CD4-positive, alpha-beta memory T cell (primary cell): Measurements from ENCODE around the gene NPHP4. TPM values are rescaled to one million over a fixed set of nuclear protein-coding genes. Genes with fewer than 3 reads are reported as not detected.

Experiments
- CTCF ChIA-PET: fragments of 350-600 bp; sonication (Branson Sonifier 250); formaldehyde crosslinking; loops from one replicate; lab custom pipeline; 2021; ENCODE audit warnings: inconsistent platforms; ENCODE audit not compliant: partially characterized antibody; lab: Charles Lee
- POLR2A ChIA-PET: fragments of 350-600 bp; sonication (Branson Sonifier 250); formaldehyde crosslinking; loops from one replicate; lab custom pipeline; 2021; ENCODE audit not compliant: partially characterized antibody; lab: Charles Lee
- DNase-seq, 5 donors: peaks; one replicate each; pipeline versions ENCODE4 v3.0.0 to v3.0.0-alpha.2; 2020 to 2022; ENCODE audit warnings: mixed read lengths in 1 of 5
- H3K27ac ChIP-seq: one replicate; pipeline ENCODE4 v1.7.0; 2013; ENCODE audit warnings: low read depth, low read length
- H3K27me3 ChIP-seq: 2 replicates; pipeline ENCODE4 v1.7.0; 2013; ENCODE audit warnings: mild to moderate bottlenecking, low read length, moderate library complexity; ENCODE audit not compliant: insufficient read depth
- H3K36me3 ChIP-seq: 2 replicates; pipeline ENCODE4 v1.7.0; 2013; ENCODE audit warnings: mild to moderate bottlenecking, low read length, moderate library complexity; ENCODE audit not compliant: insufficient read depth
- H3K4me1 ChIP-seq: 2 replicates; pipeline ENCODE4 v1.7.0; 2013; ENCODE audit warnings: mild to moderate bottlenecking, low read length, moderate library complexity; ENCODE audit not compliant: insufficient read depth
- H3K4me3 ChIP-seq, 2 donors: one replicate each; pipeline ENCODE4 v1.7.0; 2013; ENCODE audit warnings: low read length in 2 of 2, mild to moderate bottlenecking in 1 of 2
- H3K9me3 ChIP-seq, 2 donors: one replicate each; pipeline ENCODE4 v1.7.0; 2013; ENCODE audit warnings: low read length in 2 of 2, control low read depth in 1 of 2; ENCODE audit not compliant: control insufficient read depth in 1 of 2
- H3K27ac Mint-ChIP-seq, 7 donors: one replicate each; pipeline ENCODE4 v1.8.0; 2020 to 2021; ENCODE audit warnings: mixed read lengths in 7 of 7, mild to moderate bottlenecking in 6 of 7, inconsistent platforms in 3 of 7, moderate library complexity in 3 of 7
- H3K27me3 Mint-ChIP-seq, 2 donors: one replicate each; pipeline ENCODE4 v1.8.0; 2020 to 2021; ENCODE audit warnings: mixed read lengths in 2 of 2
- H3K36me3 Mint-ChIP-seq, 2 donors: one replicate each; pipeline ENCODE4 v1.8.0; 2020 to 2021; ENCODE audit warnings: mixed read lengths in 2 of 2, inconsistent platforms in 1 of 2, mild to moderate bottlenecking in 1 of 2
- H3K4me1 Mint-ChIP-seq, 4 donors: one replicate each; pipeline ENCODE4 v1.8.0; 2020 to 2021; ENCODE audit warnings: mixed read lengths in 4 of 4, mild to moderate bottlenecking in 1 of 4
- H3K4me3 Mint-ChIP-seq, 8 donors: one replicate each; pipeline ENCODE4 v1.8.0; 2020 to 2021; ENCODE audit warnings: mixed read lengths in 8 of 8, mild to moderate bottlenecking in 7 of 8, moderate library complexity in 6 of 8, inconsistent platforms in 3 of 8
- H3K9me3 Mint-ChIP-seq, 8 donors: one replicate each; pipeline ENCODE4 v1.8.0; 2020 to 2021; ENCODE audit warnings: mixed read lengths in 8 of 8, mild to moderate bottlenecking in 5 of 8, inconsistent platforms in 3 of 8, moderate library complexity in 1 of 8
- intact Hi-C: fragments of 100-400 bp; cut with micrococcal nuclease; formaldehyde crosslinking; loops from one replicate; pipeline ENCODE4 v1.15.1; 2023
- polyA plus RNA-seq, 2 donors: library from polyadenylated mRNA; unstranded; fragments of 300-500 nt; fragmentation: Illumina TruSeq; gene quantifications; one replicate each; pipeline ENCODE4 v1.2.3, GENCODE V29; 2021
- total RNA-seq, 2 experiments: library from RNA; stranded (reverse); gene quantifications; one replicate each; pipeline ENCODE4 v1.2.3, GENCODE V29; 2021

The NPHP4 gene
- total and polyA plus RNA-seq, 4 experiments from 2014 or later: 1.0 to 9.6 (median 4.3) TPM

DNA sequence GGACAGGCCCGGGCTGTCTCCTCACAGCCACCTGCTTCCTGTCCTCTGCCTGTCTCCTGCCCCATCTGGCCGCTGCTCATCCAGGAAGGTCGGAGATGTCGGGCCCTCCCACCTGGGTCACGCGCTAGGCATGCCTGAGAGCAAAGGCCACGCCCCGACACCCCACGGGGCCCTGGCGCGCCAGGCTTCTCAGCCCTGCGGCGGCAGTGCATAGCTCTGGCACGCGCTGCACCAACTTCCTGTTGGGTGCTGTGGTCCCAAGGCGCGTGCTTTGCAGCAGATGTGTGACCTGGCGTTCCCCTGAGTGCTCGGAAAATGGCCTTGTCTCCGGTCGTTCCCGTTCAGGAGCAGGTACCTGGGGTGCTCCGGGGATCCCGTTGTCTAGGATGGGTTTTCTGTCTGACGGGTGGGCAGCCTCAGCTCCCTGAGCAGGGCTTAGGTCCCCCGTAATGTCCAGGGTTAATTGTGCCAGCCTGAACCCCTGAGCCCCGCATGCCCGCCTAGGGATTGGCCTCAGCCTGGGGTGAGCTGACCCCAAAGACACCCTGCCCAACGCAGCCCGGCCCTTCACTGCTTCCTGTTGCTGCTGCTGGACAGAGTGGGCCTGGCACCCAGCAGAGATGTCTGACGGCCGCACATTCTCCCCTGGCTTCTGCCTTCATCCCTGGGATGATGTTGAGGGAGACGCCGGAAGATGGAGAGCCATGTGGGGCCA is 34.0 kb upstream of the NPHP4 start:
- peaks cover 8% of the 10 kb centered on the region for H3K36me3 ChIP-seq
- POLR2A ChIA-PET: interaction anchor here (0.7 to 6.7 kb wide), 12 partner anchors 8 to 428 kb away, joined by 3 to 179 read pairs (median 4); partner anchors contain the start of genes KCNAB2 and NPHP4
- CTCF ChIA-PET: interaction anchor here (0.7 to 2.5 kb wide), 4 partner anchors 8 to 33 kb away, joined by 3 to 16 read pairs (median 4); partner anchors contain the start of gene NPHP4
- H3K9me3 Mint-ChIP-seq: peaks cover 0 to 2% (median 0%) of the 10 kb centered on the region in 8 donors
- peaks cover 43 to 74% (median 56%) of the 10 kb centered on the region in 4 donors for H3K4me1 Mint-ChIP-seq
- no peaks in the 10 kb centered on the region for H3K9me3 ChIP-seq
- H3K27ac ChIP-seq: peak overlapping the region; percentile 89
- peak overlapping the region; percentile 54 to 89 for H3K4me3 ChIP-seq
- peaks cover 14 to 35% of the 10 kb centered on the region in 2 donors for H3K36me3 Mint-ChIP-seq
- H3K27me3 Mint-ChIP-seq: no peaks in the 10 kb centered on the region
- peak overlapping the region; percentile 96 to 99 (median 98) for H3K27ac Mint-ChIP-seq
- peaks cover 53% of the 10 kb centered on the region for H3K4me1 ChIP-seq
- intact Hi-C loops: loop anchor here (1.0 to 10.0 kb wide), 5 partner anchors 34 to 435 kb away; partner anchors contain the start of genes HES3, NPHP4 and RPL22
- H3K4me3 Mint-ChIP-seq: peak overlapping the region; percentile 88 to 99 (median 92)
- no peaks in the 10 kb centered on the region for H3K27me3 ChIP-seq
- DNase-seq: peak; percentile 89 to 96 (median 90)

DNA sequence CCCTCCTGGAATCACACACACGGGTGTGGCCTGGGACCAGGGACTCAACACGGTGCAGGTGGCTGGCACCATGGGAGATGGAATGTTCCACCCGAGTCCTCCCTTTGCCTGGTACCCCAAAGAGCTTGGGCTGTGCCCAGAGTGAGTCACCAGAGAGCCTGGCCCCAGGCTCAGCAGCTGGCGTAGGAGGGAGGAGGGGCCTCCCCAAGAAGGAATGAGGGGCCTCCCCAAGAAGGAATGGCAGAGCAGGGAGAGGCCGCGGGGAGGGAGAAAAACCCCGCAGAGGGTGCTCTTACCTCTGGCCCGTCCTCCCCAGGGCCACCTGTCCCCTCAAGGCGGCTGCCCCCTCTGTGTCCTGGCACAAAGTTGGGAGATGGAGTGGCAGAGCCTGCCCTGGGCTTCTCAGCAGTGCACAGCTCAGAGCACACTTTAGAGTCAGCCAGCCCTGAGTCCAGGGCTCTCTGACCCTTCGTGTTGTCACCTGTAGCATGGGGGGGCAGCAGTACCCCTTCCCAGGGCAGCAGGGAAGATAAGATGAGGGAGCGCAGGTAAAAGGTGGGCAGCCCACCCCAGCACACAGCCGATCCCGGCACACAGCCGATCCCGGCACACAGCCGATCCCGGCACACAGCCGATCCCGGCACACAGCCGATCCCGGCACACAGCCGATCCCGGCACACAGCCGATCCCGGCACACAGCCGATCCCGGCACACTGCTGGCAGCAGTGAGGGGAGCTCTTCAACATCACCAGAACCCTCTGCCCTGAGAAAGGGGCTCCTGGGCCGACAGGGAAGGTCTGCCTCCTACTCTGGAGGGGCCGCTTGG is 33.3 kb upstream of the NPHP4 start:
- Histone ChIP-seq H3K9me3 (no peaks in the 10 kb centered on the region), H3K4me3 (peak overlapping the region in 1 of 2 donors; percentile 89), H3K27me3 (no peaks in the 10 kb centered on the region), H3K36me3 (peaks cover 8% of the 10 kb centered on the region), H3K4me1 (peaks cover 45% of the 10 kb centered on the region), H3K27ac (peak overlapping the region; percentile 89)
- no peak for DNase-seq
- Mint-ChIP-seq H3K27me3 (no peaks in the 10 kb centered on the region), H3K4me1 (peaks cover 37 to 66% (median 48%) of the 10 kb centered on the region in 4 donors), H3K4me3 (peak overlapping the region; percentile 88 to 99 (median 92)), H3K27ac (peak overlapping the region; percentile 96 to 99 (median 98)), H3K36me3 (peaks cover 7 to 29% of the 10 kb centered on the region in 2 donors), H3K9me3 (peaks cover 0 to 2% (median 0%) of the 10 kb centered on the region in 8 donors)
- ChIA-PET CTCF (interaction anchor here (0.7 to 2.5 kb wide), 5 partner anchors 9 to 32 kb away, joined by 3 to 16 read pairs (median 4); partner anchors contain the start of gene NPHP4), POLR2A (interaction anchor here (0.8 to 6.7 kb wide), 10 partner anchors 9 to 429 kb away, joined by 3 to 179 read pairs (median 4); partner anchors contain the start of gene NPHP4)
- intact Hi-C loops: loop anchor here (1.0 to 10.0 kb wide), 5 partner anchors 33 to 435 kb away; partner anchors contain the start of genes HES3, NPHP4 and RPL22

DNA sequence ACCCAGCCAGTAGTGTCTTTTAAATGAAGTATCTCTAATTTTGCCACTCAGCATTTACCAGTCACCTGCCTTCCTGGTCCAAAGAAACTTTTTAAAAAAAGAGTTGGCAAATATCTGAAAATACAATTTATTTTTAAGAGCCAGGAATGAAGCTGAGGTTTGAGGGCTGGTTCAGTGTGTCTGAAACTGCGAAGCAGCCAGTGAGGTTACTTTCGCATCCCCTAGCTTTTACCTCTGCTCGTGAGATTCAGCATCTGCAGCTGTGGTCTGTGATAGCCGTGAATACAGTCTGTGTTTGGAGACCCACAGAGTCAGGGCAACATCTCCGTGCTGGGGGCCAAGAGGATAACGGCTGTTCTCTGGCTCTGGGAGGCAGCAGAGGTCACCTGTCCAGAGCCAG is 32.2 kb upstream of the NPHP4 start:
- peaks cover 10 to 24% of the 10 kb centered on the region in 2 donors for H3K36me3 Mint-ChIP-seq

DNA sequence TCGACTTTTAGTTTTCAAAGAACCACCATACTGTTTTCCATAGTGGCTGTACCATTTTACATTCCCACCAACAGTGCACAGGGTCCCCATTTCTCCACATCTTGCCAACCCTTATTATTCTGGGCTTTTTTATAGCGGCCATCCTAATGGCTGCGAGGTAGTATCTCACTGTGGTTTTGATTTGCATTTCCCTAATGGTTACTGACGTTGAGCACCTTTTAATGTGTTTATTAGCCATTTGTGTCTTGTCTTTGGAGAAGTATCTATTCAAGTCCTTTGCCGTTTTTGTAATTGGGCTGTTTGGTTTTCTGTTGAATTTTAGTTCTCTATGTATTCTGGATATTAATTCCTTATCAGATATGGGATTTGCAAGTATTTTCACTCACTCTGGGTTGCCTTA is 31.1 kb upstream of the NPHP4 start:
- intact Hi-C loops: loop anchor here (10.0 kb wide), 3 partner anchors 49 to 221 kb away; partner anchors contain the start of genes HES3 and RPL22
- POLR2A ChIA-PET: interaction anchor here (1.0 to 6.7 kb wide), 3 partner anchors 12 to 356 kb away, joined by 3 to 179 read pairs (median 4); partner anchors contain the start of gene NPHP4

More for the DNA sequence above, 32.2 kb upstream of the NPHP4 start:
- Mint-ChIP-seq H3K9me3 (peaks cover 0 to 2% (median 0%) of the 10 kb centered on the region in 8 donors), H3K4me1 (peaks cover 27 to 55% (median 39%) of the 10 kb centered on the region in 4 donors), H3K27me3 (no peaks in the 10 kb centered on the region), H3K27ac (peak overlapping the region in 3 of 7 donors; percentile 17 to 87 (median 22)), H3K4me3 (no peak overlapping the region)
- no peak overlapping the region for H3K4me3 ChIP-seq
- DNase-seq: no peak
- no peaks in the 10 kb centered on the region for H3K9me3 ChIP-seq
- peaks cover 34% of the 10 kb centered on the region for H3K4me1 ChIP-seq
- no peaks in the 10 kb centered on the region for H3K27me3 ChIP-seq
- intact Hi-C loops: loop anchor here (10.0 kb wide), 3 partner anchors 50 to 220 kb away; partner anchors contain the start of genes HES3 and RPL22
- ChIA-PET POLR2A (interaction anchor here (1.0 to 6.7 kb wide), 3 partner anchors 13 to 357 kb away, joined by 3 to 179 read pairs (median 4); partner anchors contain the start of gene NPHP4), CTCF (interaction anchor here (1.3 kb wide), 1 partner anchor 31 kb away, joined by 4 read pairs; no protein-coding TSS in a partner anchor)
- H3K36me3 ChIP-seq: peaks cover 2% of the 10 kb centered on the region
- no peak overlapping the region for H3K27ac ChIP-seq

DNA sequence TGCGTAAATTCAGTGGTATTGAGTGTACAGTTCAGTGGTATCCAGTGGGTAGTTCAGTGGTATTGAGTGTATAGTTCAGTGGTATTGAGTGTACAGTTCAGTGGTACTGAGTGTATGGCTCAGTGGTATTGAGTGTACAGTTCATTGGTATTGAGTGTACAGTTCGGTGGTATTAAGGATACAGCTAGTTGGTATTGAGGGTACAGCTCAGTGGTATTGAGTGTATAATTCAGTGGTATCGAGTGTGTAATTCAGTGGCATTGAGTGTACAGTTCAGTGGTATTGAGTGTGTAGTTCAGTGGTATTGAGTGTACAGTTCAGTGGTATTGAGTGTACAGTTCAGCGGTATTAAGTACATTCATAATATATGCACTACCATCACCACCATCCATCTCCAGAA is 30.0 kb upstream of the NPHP4 start:
- Mint-ChIP-seq H3K36me3 (peaks cover 7 to 8% of the 10 kb centered on the region in 2 donors), H3K4me3 (no peak overlapping the region), H3K4me1 (peaks cover 13 to 36% (median 19%) of the 10 kb centered on the region in 4 donors), H3K27ac (no peak overlapping the region), H3K27me3 (no peaks in the 10 kb centered on the region), H3K9me3 (peaks cover 0 to 2% (median 0%) of the 10 kb centered on the region in 8 donors)
- peaks cover 12% of the 10 kb centered on the region for H3K4me1 ChIP-seq
- no peaks in the 10 kb centered on the region for H3K27me3 ChIP-seq
- ChIA-PET POLR2A (no interaction called here), CTCF (no interaction called here)
- intact Hi-C loops: loop anchor here (10.0 kb wide), 3 partner anchors 47 to 223 kb away; partner anchors contain the start of genes HES3 and RPL22
- no peak overlapping the region for H3K27ac ChIP-seq
- no peak overlapping the region for H3K4me3 ChIP-seq
- H3K36me3 ChIP-seq: no peaks in the 10 kb centered on the region
- DNase-seq: no peak
- H3K9me3 ChIP-seq: no peaks in the 10 kb centered on the region

More for the DNA sequence above, 31.1 kb upstream of the NPHP4 start:
- Mint-ChIP-seq H3K4me1 (peaks cover 21 to 47% (median 30%) of the 10 kb centered on the region in 4 donors), H3K27ac (peak overlapping the region in 4 of 7 donors; percentile 7 to 57 (median 18)), H3K4me3 (no peak overlapping the region), H3K9me3 (peaks cover 0 to 2% (median 0%) of the 10 kb centered on the region in 8 donors), H3K27me3 (no peaks in the 10 kb centered on the region), H3K36me3 (peaks cover 10 to 16% of the 10 kb centered on the region in 2 donors)
- CTCF ChIA-PET: no interaction called here
- no peaks in the 10 kb centered on the region for H3K27me3 ChIP-seq
- H3K27ac ChIP-seq: no peak overlapping the region
- no peak for DNase-seq
- H3K4me3 ChIP-seq: no peak overlapping the region
- no peaks in the 10 kb centered on the region for H3K36me3 ChIP-seq
- peaks cover 24% of the 10 kb centered on the region for H3K4me1 ChIP-seq
- H3K9me3 ChIP-seq: no peaks in the 10 kb centered on the region

DNA sequence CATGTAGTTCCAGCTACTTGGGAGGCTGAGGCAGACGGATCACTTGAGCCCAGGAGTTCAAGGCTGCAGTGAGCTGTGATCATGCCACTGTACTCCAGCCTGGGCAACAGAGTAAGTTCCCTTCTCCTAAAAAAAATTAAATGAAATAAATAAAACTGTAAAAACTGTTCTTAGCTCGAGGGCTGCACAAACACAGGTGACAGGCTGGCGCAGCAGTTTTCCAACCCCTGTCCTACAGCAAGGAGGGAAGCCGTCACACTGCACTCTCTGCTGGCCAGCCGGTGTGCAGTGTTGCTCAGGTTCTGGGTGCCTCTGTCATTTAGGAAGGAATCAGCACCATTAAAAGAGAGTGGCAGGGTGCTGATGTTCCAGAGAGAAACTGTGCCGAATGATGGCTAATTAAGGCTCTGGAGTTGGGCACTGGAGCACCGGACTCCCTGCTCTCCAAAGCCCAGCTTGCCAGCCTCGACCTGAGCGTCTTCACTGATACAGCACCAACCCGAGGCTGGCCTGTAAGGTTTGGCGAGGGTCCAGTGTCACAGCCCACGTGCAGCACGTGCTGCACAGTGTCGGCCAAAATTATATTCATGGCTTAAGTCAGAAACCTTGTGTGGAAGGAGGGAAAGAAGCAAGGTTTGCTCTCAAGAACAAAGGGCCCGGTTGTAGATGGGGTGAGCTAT is 27.1 kb upstream of the NPHP4 start:
- Histone ChIP-seq H3K4me3 (no peak overlapping the region), H3K27ac (no peak overlapping the region), H3K9me3 (no peaks in the 10 kb centered on the region), H3K27me3 (no peaks in the 10 kb centered on the region), H3K36me3 (no peaks in the 10 kb centered on the region), H3K4me1 (no peaks in the 10 kb centered on the region)
- H3K27ac Mint-ChIP-seq: no peak overlapping the region
- intact Hi-C loops: no loop called here
- no peaks in the 10 kb centered on the region for H3K27me3 Mint-ChIP-seq
- H3K36me3 Mint-ChIP-seq: peaks cover 6 to 10% of the 10 kb centered on the region in 2 donors
- peaks cover 4 to 14% (median 8%) of the 10 kb centered on the region in 4 donors for H3K4me1 Mint-ChIP-seq
- peaks cover 0 to 2% (median 0%) of the 10 kb centered on the region in 8 donors for H3K9me3 Mint-ChIP-seq
- CTCF ChIA-PET: no interaction called here
- POLR2A ChIA-PET: interaction anchor here (0.8 to 1.4 kb wide), 2 partner anchors 17 to 26 kb away, joined by 3 read pairs; partner anchors contain the start of gene NPHP4
- H3K4me3 Mint-ChIP-seq: no peak overlapping the region
- no peak for DNase-seq
